Stimulated activated CD8-positive, alpha-beta memory T cell treated with anti-CD3 and anti-CD28 coated beads, Interleukin-4, amount 100 ng/mL, for 48 hours (primary cell): ENCODE measurements around the gene HAAO.
A peak's percentile ranks its signal among the peaks of the same experiment; 100 is the strongest.

ENCODE experiments used
- DNase-seq: peaks from one replicate; pipeline ENCODE4 v3.0.0-alpha.2; 2020

The HAAO gene

GRCh38 chr2:42812899-42813479 is 20.6 kb upstream of the HAAO start:
- DNase-seq = no peak

GRCh38 chr2:42810971-42811811 is 18.8 kb upstream of the HAAO start:
- peak; percentile 67 for DNase-seq

GRCh38 chr2:42810121-42810970 is 18.0 kb upstream of the HAAO start:
- peak; percentile 98 for DNase-seq

GRCh38 chr2:42809819-42810120 is 17.4 kb upstream of the HAAO start:
- DNase-seq = peak; percentile 73

- no peak for DNase-seq
Measured at GRCh38 chr2:42809131-42809818, 16.9 kb upstream of the HAAO start.

GRCh38 chr2:42808301-42808700 is 15.9 kb upstream of the HAAO start:
- no peak for DNase-seq

- no peak for DNase-seq
Measured at GRCh38 chr2:42806786-42807185, 14.4 kb upstream of the HAAO start.

- no peak for DNase-seq
Measured at GRCh38 chr2:42804891-42805290, 12.5 kb upstream of the HAAO start.

GRCh38 chr2:42804338-42804737 is 12.0 kb upstream of the HAAO start:
- no peak for DNase-seq

GRCh38 chr2:42802150-42802549 is 9.8 kb upstream of the HAAO start:
- no peak for DNase-seq

- DNase-seq = no peak
Measured at GRCh38 chr2:42801381-42801780, 9.0 kb upstream of the HAAO start.

- no peak for DNase-seq
Measured at GRCh38 chr2:42800981-42801380, 8.6 kb upstream of the HAAO start.

- DNase-seq = no peak
Measured at GRCh38 chr2:42800461-42800962, 8.1 kb upstream of the HAAO start.

- no peak for DNase-seq
Measured at GRCh38 chr2:42799881-42800280, 7.5 kb upstream of the HAAO start.

- DNase-seq = no peak
Measured at GRCh38 chr2:42797281-42797680, 4.9 kb upstream of the HAAO start.

GRCh38 chr2:42796427-42797248 is 4.3 kb upstream of the HAAO start:
- no peak for DNase-seq

- DNase-seq = no peak
Measured at GRCh38 chr2:42795841-42796301, 3.5 kb upstream of the HAAO start.

GRCh38 chr2:42795275-42795674 is 2.9 kb upstream of the HAAO start:
- DNase-seq = no peak

- no peak for DNase-seq
Measured at GRCh38 chr2:42794271-42795046, 2.1 kb upstream of the HAAO start.

GRCh38 chr2:42793334-42794270 is 1.2 kb upstream of the HAAO start:
- no peak for DNase-seq
